HG02571 (cell line): ENCODE data around the gene PLEKHH3.

ENCODE experiments used
- ATAC-seq: cut with Tn5 transposase; IDR thresholded peaks from one replicate; pipeline ENCODE4 v1.9.1; 2021; ENCODE audit warnings: mild to moderate bottlenecking, moderate library complexity; ENCODE audit not compliant: unreplicated experiment

The PLEKHH3 gene

DNA sequence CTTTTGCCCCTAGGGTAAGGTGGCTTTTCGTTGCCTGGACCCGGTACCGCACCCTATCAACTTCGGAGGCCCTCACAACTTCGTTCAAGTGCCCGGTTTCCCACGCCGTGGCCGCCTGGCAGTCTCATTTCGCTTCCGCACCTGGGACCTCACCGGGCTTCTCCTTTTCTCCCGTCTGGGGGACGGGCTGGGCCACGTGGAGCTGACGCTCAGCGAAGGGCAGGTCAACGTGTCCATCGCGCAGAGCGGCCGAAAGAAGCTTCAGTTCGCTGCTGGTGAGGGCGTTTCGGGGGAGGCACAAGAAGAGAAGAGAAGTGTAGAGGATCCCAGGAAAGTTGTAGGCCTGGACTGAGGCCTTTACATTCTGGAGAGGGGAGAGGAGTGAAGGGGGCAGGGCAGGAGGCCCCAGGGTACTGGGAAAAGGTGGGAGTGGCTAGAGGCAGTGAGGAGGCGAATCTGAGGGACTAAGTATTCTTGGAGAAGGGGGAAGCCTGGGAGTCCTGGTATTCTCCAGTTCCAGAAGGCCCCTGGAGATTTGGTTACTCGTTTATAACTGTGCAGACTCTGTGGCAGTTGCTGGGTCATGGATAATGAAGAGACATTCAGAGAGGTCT is 11.0 kb upstream of the PLEKHH3 start:
- ATAC-seq: no peak

DNA sequence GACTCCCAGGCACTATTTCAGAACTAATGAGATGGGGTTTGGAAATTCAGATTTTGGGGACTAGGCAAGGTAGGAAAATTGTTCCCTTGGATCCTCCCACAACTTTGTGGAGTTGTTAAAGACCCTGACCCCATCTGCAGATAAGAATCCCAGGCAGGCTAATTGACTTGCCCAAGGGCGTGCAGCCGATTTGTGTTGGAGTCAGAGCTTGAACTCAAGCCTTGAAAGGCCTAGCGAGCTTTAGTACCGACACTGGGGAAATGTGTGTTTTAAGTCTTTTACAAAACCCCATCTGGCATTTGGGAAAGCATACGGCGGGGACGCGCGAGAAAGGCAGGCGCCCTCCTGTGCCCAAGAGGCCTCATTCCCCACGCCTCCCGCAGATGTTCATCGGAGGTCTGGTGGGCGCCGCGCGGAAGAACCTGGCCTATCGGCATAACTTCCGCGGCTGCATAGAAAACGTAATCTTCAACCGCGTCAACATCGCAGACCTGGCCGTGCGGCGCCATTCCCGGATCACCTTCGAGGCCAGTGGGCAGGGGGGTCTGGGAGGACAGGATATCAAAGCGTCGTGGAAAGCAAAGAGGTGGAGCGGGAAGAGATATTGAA is 9.8 kb upstream of the PLEKHH3 start:
- no peak for ATAC-seq

DNA sequence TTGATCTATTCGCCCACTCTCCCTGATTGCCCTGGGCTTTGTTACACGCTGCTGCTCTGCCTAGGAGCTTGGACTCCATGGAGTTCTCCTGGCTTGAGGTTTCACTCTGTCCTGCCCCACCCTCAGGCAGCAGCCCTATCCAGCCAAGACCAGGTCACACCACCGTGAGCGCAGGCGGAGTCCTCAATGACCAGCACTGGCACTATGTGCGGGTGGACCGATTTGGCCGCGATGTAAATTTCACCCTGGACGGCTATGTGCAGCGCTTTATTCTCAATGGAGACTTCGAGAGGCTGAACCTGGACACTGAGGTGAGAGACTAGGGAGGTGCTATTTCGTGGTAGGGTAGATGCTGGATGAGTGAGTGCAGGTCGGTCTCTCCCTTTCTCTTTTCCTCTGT is 9.0 kb upstream of the PLEKHH3 start:
- ATAC-seq: no peak

DNA sequence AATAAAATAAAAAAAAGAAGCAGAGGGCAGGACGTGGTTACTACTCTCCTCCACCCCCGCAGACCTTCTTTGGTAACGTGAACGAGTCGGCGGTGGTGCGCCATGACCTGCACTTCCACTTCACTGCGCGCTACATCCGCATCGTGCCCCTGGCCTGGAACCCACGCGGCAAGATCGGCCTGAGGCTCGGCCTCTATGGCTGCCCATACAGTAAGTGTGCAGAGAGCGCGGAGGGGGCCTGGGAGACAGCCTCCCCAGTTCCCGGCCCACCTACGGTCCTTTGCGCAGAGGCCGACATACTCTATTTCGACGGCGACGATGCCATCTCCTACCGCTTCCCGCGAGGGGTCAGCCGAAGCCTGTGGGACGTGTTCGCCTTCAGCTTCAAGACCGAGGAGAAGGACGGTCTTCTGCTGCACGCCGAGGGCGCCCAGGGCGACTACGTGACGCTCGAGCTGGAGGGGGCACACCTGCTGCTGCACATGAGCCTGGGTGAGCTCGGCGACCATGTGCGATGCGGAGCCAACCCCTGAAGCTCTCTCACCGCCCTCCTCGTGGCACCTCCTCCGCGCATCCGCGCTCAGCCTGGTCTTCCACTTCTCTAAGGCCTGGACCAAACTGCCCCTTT is 8.2 kb upstream of the PLEKHH3 start:
- no peak for ATAC-seq

DNA sequence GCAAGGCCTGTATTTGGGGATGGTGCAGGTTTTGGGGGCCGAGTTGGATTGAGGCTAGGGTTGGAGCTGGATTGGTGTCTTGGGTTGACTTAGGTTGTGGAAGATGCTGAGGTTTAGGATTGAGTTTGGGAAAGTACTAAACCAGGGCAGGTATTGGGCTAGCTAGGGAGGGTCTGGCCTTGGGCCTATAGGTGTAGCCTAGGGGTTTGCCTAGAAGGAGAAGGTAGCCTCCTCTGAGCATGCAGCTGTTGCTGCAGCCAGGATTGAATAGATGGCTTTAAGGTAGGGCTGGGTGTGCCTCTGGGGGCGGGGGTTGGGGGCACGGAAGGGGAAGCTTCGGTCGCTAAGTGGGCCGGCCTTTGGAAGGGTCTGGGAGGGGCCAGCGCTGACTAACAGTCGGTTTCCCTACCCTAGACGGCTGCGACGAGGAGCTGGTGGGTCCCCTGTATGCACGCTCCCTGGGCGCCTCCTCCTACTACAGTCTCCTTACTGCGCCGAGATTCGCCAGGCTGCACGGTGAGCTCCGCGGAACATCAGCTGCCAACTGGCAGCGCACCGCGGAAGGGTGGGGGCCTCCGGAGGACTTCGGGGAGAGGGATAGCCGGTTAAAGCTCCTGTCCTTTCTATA is 6.7 kb upstream of the PLEKHH3 start:
- no peak for ATAC-seq

DNA sequence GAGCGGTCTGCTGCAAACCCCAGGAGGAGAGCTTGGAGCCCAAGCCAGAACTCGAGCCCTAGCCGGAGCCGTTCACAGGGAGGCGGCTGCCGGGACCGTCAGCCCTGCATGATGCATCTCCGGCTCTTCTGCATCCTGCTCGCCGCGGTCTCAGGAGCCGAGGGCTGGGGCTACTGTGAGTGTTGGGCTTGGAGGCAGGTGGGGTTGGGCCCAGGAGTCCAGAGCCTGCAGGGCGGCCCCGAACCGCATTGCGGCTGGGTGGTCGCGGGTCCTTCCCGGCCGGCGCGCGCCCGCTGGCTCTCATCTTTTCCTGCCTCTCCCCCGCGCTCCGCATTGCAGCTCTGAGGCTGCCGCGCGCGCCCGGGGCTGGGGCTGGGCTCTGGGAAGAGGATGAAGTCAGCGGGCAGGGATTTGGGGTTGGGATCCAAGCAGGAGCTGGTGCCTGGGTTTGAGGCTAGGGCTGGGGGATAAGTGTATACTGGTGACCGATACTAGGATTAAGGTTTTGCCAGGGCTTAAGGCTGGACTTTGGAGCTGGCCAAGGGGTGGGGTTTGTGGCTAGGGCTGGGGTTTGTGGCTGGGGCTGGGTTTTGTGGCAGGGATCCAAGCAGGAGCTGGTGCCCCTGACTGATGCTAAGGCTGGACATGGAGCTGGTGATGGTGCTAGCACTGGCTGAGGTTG is 6.1 kb upstream of the PLEKHH3 start:
- ATAC-seq: no peak

DNA sequence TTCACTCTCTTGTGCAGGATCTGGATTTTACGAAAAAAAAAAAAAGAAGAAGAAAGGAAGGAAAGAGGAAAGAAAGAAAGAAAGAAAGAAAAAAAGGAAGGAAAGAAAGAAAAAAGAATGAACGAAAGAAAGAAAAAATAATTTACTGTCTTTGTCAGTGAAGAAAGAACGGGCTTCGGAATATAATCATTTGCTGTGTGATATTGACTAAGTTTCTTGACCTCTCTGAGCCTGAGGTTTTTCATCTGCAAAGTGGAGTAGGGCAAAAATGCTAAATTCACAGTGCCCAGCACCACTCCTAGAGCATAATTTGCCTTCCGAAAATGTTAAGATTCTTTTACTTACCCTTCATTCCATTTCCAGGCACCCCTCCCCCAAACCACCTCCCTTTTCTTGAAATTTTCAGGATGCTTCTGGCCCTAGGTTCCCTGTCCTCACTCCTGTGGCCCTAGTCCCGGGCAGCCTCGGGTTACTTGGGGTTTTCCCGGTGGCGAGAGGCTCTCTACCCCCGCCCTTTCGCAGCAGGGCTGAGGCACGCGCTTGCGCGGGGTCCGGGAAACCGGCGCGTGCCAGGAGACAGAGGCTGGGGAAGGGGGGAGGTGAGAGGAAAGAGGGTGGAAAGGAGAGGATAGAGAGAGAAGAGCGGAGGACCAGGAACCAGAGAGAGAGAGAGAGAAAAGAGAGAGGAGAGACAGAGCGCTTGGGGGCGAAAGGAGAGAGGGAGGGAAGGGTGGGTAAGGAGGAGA is 5.4 kb upstream of the PLEKHH3 start, which contains the start of gene CNTNAP1:
TSS of gene CNTNAP1 (plus strand) at position 556 of the 746 bp plus-strand sequence. CDS start 299 bp downstream, outside the sequence.
- ATAC-seq: no peak

DNA sequence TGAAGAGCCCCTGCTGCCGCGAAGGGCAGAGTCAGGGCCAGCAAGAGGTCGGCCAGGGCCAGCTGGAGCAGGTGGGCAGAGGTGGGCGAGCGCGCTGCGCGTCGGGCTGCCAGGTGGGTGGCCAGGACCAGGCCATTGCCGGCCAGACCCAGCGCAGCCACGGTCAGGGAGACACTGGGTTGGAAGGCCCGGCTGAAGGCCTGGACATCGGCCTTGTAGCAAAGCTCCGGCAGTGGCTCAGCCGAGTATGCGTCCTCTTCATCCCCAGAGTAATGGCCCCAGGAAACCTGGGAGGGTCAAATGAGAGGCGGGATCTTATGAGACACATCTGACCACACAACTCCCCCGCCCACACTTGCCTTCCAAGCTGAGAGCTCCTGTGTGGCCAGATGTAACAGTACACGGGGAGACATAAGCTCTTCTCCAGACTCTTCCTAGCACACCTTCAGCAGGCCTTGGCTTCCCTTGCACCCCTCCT is 3.6 kb upstream of the PLEKHH3 start:
- ATAC-seq: no peak

DNA sequence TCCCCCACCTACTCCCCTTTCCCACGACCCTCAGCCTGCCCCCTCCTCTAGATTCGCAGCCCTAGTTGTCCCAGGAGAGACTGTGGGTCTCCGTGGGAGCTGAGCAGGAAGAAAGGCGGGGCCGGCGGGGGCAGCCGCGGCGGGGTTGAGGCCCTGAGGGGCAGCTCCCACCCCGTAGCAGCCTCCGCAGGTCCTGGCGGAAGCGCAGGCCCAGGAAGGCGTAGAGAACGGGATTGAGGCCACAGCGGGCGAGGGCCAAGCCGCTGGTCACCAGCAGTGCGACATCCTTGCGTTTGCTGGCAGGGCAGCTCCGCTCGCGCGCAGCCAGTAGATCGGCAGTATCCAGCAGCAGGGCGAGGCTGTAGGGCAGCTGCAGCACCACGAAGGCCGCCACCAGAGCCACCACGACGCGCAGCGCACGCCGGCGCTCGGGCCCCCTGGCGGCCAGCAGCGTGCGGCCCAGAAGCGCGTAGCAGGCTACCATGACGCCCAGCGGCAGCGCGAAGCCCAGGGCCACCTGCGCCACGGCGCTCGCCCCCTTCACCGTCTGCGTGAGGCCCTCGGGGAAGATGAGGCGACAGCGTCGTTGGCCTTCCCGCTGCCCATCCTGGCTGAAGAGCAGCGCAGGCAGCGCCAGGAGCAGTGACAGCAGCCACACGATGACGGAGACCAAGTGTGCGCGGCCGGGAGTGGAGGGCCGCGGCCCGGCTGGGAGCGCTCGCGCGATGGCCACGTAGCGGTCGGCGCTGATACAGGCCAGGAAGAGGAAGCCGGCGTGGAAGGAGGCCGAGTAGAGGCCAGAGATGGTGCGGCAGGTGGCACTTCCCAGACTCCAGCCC is 2.9 kb upstream of the PLEKHH3 start:
- no peak for ATAC-seq

DNA sequence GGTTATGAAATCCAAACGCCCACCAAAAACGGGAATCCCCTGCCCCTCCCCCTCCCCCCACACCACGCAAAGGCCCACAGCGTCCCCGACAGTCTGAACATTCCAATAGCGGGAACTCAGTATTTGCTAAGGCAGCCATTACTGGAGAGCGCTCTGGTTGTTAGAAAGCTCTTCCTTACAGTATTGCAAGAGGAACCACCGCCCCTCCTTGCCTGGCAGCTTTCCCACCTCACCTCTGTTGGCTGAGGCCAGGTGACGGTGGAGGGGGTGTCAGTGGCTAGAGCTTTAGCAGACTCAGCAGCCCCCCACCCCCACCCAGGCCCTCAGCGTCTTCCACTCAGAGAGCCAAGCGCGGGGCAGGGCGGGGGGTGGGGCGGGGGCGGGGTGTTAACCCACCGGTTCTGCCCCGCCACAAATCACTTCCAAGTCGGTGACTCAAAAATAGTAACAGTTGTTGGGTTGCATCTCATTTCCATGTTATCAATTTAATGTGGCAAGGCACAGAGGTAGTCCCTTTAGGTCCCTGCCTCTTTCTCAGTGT is 2.2 kb upstream of the PLEKHH3 start:
- ATAC-seq: no peak

DNA sequence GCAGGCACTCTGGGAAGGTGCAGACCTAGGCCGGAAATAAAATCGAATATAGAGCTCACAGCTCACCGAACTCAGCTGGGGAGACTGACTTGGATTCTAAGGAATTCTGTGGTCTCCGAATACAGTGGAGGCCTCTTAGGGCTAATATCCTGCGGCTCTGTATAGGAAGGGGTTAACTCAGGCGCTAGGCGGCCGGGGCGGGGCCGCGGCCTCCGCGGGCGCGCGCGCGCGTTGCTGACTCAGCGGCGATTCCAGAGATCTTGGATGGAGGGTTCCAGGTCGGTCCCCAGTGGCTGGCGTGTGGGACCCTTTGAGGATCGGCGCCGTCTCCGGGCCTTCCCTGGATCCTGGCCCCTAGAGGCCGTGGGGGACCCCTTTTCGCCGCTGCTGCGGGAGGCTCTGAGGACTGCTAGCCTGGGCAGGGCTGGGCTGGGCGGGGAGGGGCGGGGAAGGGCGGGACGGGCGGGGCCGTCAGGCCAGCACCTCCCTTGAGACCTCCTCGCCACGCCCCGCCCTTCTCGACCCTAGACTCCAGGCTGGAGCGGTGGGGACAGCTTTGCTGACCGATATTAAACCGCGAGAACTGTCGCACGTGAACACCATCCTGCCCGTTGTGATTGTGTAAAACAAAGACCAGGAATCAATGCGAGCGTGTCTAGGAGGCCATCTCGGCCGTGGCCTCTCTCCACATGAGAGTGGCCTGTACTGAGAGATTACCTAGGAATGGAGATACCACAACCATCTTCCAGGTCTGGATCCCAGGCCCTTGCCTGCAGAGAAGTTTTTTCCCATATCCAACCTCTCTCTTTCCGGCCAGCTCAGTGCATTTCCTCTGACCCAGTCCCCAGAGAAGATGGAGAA is 1.4 kb upstream of the PLEKHH3 start:
- peak; percentile 24 for ATAC-seq

DNA sequence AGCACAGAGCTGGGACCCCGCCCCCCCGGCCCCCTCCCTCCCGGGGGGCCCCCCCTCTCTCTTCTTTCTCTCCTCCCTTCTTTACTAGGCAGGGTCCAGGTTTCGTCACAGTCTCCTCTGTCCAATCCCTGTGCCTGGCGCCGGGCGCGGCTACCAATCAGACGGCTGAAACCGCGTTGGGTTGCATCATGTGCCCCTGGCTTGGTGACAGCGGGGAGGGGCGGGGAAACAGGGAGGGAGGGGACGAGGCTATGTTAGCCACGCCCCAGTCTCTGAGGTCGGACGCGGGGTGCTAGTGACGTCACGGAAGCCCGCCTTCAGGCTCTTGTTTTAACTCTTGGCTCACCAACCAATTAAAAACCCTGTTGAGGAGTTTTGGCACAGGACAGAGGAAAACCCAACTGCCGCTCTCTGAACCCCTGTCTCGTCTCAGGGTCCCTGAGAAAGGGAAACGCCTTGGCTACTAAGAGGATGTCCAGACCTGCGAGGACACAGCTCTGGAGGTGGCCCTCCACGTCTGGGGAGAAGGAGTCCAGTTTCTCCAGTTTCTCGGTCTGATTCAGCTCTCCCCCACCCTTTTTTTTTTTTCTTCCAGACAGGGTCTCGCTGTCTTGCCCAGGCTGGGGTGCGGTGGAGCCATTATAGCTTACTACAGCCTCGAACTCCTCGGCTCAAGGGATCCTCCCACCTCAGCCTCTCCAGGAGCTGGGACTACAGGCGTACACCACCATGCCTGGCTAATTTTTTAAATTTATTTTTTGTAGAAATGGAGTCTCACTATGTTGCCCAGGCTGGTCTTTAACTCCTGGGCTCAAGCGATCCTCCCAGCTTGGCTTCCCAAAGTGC is 441 bp upstream of the PLEKHH3 start:
- peak; percentile 65 for ATAC-seq

DNA sequence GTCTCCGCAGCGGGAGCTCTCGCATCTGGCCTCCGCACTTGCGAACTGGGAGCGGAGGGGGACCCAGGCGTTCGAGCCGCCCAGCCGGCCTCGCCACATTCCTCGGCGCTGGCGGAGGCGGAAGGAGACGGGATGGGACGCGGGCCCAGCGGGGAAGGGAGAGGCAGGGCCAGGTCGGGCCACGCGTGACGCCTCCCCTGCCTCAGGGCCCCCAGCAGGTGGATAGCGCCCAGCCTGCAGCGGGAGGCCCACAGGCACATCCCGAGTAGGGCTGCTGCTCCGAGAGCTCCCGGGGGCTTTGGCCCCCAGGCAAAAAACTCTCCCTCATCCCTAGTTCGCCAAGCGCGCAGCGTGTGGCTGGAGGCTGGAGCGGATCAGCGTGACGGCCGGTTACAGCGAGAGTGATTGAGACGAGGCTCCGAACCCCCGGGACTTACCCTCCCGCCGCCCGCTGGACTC is 800 bp downstream of the PLEKHH3 start:
- no peak for ATAC-seq

DNA sequence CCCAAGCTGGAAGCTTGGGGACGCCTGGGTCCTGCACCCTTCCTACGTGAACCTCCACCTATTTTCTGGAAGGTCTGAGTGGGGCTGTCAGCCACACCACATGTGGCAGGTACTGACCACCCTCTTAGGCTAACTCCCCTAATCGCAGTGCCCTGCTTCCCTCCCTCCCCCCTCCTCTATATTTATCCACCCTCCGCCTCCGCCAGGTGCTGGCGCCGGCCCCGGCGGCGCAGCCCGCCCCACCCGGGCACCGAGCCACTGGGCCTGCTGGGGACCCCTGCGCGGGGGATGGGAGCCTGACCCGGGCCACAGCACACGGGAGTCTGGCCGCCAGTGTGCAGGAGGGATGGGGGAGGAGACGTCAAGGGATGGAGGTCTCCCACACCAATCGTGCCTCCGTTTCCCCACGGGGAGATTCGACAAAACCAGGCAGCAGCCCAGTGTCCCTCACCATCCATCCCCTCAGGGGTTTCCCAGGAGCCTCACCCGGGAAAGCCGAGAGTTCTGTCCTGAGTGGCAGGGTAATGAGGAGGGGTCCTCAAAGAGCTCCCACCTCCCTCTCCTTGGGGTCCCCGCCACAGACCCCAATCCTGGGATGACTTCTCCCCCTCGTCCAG is 1.3 kb downstream of the PLEKHH3 start:
- no peak for ATAC-seq

DNA sequence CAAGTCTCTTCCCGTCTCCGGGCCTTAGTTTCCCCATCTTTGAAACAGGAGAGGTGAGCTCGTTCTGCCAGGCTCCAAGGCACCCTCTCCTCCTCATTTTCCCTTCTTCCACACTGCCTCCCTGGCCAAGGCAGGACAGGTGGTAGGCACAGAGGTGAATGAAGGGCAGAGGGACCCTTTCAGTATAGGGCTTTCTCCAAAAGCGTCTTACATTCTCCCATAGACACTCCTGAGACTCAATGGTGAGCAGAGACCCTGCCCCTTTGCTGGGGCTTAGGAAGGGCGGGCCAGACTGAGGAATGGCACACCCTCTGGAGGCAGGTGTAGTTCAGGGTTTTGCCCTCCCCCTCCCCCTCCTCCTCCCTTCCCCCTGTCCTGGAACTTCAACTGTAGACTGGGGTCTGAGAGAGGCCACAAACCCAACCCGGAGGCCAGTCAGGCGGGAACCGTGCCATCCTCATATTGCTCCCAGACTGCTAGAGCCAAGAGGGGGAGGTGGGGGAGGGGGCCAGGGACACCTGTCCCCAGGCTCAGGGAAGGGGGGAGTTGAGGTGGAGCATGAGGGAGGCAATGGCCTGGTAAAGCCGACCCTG is 1.9 kb downstream of the PLEKHH3 start:
- ATAC-seq: no peak

DNA sequence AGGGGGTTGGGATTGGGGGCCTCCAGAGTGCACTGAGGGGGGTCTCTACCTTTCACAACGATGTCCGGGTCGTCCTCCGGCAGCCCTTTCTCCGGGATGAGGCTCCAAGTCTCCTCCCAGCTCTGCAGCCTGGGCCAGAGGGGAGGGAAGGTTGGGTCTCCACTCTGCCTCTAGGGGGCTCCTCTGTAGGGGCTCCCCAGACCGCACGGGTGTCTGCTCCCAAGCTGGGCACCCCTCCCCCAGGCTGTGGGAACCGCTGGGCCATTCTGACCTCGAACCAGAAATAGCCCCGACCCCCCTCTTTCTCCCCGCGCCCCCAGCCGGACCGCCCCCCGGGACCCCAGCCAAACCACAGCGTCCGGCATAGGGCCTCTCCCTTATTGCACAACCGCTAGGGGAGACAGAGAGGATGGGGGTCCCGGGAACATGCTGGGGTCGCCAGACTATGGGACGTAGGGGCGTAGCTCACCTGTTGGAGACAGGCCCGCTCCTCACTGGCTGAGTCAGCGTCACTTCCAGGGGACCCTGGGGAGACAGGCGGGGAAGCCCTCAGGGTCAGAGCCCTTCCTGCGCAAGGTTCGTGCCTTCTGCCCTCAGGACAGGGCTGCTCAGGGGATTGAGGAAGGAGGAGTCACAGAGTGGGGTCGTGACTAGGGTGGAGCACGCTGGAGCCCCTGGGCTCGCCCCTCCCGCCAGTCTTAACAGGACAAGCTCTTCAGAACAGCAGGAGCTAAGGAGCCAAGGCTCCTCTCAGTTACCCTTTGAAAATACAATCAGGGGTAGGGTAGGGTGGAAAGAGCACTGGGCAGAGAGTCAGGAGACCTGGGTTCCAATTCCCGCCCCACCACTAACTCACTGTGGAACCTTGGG is 2.7 kb downstream of the PLEKHH3 start:
- ATAC-seq: no peak
